ENCODE results near the gene GMDS.

Gene GMDS

GRCh38 chr6:2000962-2001361, 244.4 kb downstream of the GMDS start:
- no peak overlapping the region for H3K4me3 ChIP-seq (ENCODE audit: low read depth, low read length)
- peaks cover 14% of the 10 kb centered on the region for H3K4me1 ChIP-seq
- no peak for DNase-seq
- TF ChIP-seq CTCF (IDR thresholded peaks at IDR 0.05; ENCODE audit: low read depth, low read length): no peak
- H3K9me3 ChIP-seq: no peaks in the 10 kb centered on the region
- no peaks in the 10 kb centered on the region for H3K27me3 ChIP-seq
- H3K36me3 ChIP-seq: no peaks in the 10 kb centered on the region

- Histone ChIP-seq H3K4me1 (no peaks in the 10 kb centered on the region), H3K36me3 (no peaks in the 10 kb centered on the region), H3K4me3 (ENCODE audit: low read depth, low read length) (no peak overlapping the region), H3K27me3 (no peaks in the 10 kb centered on the region), H3K9me3 (no peaks in the 10 kb centered on the region)
- DNase-seq: no peak
- no peak for TF ChIP-seq CTCF (IDR thresholded peaks at IDR 0.05; ENCODE audit: low read depth, low read length)
Observed at GRCh38 chr6:1997702-1998101, 247.7 kb downstream of the GMDS start.

GRCh38 chr6:1995636-1996035, 249.8 kb downstream of the GMDS start:
- Histone ChIP-seq H3K9me3 (no peaks in the 10 kb centered on the region), H3K4me1 (no peaks in the 10 kb centered on the region; the same call in 1 of the 2 replicates), H3K27me3 (no peaks in the 10 kb centered on the region), H3K4me3 (ENCODE audit: low read depth, low read length) (no peak overlapping the region), H3K36me3 (no peaks in the 10 kb centered on the region)
- DNase-seq: no peak
- TF ChIP-seq CTCF (IDR thresholded peaks at IDR 0.05; ENCODE audit: low read depth, low read length): no peak

GRCh38 chr6:1993042-1993441, 252.4 kb downstream of the GMDS start:
- TF ChIP-seq CTCF (IDR thresholded peaks at IDR 0.05; ENCODE audit: low read depth, low read length): no peak
- Histone ChIP-seq H3K4me1 (no peaks in the 10 kb centered on the region; the same call in 1 of the 2 replicates), H3K27me3 (no peaks in the 10 kb centered on the region), H3K4me3 (ENCODE audit: low read depth, low read length) (no peak overlapping the region), H3K36me3 (no peaks in the 10 kb centered on the region), H3K9me3 (no peaks in the 10 kb centered on the region)
- DNase-seq: no peak

- Histone ChIP-seq H3K9me3 (no peaks in the 10 kb centered on the region), H3K27me3 (no peaks in the 10 kb centered on the region), H3K4me1 (peaks cover 4% of the 10 kb centered on the region), H3K4me3 (ENCODE audit: low read depth, low read length) (no peak overlapping the region), H3K36me3 (no peaks in the 10 kb centered on the region)
- no peak for TF ChIP-seq CTCF (IDR thresholded peaks at IDR 0.05; ENCODE audit: low read depth, low read length)
- no peak for DNase-seq
Observed at GRCh38 chr6:1991332-1991878, 254.0 kb downstream of the GMDS start.

- H3K27me3 ChIP-seq: no peaks in the 10 kb centered on the region
- no peak for DNase-seq
- TF ChIP-seq CTCF (IDR thresholded peaks at IDR 0.05; ENCODE audit: low read depth, low read length): no peak
- 0 out of 2 replicates have a peak, but pooled peaks cover 2% of the 10 kb centered on the region for H3K9me3 ChIP-seq
- H3K36me3 ChIP-seq: no peaks in the 10 kb centered on the region
- peaks cover 10% of the 10 kb centered on the region for H3K4me1 ChIP-seq
- H3K4me3 ChIP-seq (ENCODE audit: low read depth, low read length): no peak overlapping the region
Observed at GRCh38 chr6:1988843-1989242, 256.6 kb downstream of the GMDS start.
